Measurements from ENCODE around the gene BRPF1.
A peak's percentile ranks its signal among the peaks of the same experiment; 100 is the strongest.

BRPF1 gene

GRCh38 chr3:9792405-9793160 lies 61.0 kb downstream of the BRPF1 start, which contains the start of the genes ARPC4 and TADA3:
TSS of gene ARPC4 (plus strand) at chr3:9793082. CDS start at chr3:9793122, 40 bp downstream.
TSS of gene TADA3 (minus strand) at chr3:9792473. CDS start at chr3:9791466, 1,007 bp downstream.
- DNase-seq = peak; percentile 88 to 89

- no peak for DNase-seq
Measured at GRCh38 chr3:9793161-9793781, 61.7 kb downstream of the BRPF1 start.

GRCh38 chr3:9794400-9794799 lies 62.9 kb downstream of the BRPF1 start:
- no peak for DNase-seq

- no peak for DNase-seq
Measured at GRCh38 chr3:9795207-9795606, 63.7 kb downstream of the BRPF1 start.

GRCh38 chr3:9797196-9797945 lies 65.8 kb downstream of the BRPF1 start:
- no peak for DNase-seq
